LNCAP (cell line): ENCODE results near the gene PDE6A.

Experiments
- CTCF ChIP-seq: fragments of 450-650 bp; IDR thresholded peaks from 2 replicates; pipeline ENCODE4 v1.5.1; 2017; ENCODE audit warnings: mild to moderate bottlenecking

The PDE6A gene

GRCh38 chr5:149857499-149857898, 87.1 kb downstream of the PDE6A start:
- no peak for TF ChIP-seq CTCF

GRCh38 chr5:149855366-149855765, 89.2 kb downstream of the PDE6A start:
- no peak for TF ChIP-seq CTCF

- TF ChIP-seq CTCF: no peak
Observed at GRCh38 chr5:149854866-149855265, 89.7 kb downstream of the PDE6A start.

GRCh38 chr5:149853701-149854100, 90.9 kb downstream of the PDE6A start:
- no peak for TF ChIP-seq CTCF

GRCh38 chr5:149853331-149853648, 91.3 kb downstream of the PDE6A start:
- TF ChIP-seq CTCF: peak; percentile 42; the same call in 1 of the 2 replicates

- peak; percentile 95 for TF ChIP-seq CTCF
Observed at GRCh38 chr5:149852641-149853330, 91.8 kb downstream of the PDE6A start.

- no peak for TF ChIP-seq CTCF
Observed at GRCh38 chr5:149851211-149851610, 93.4 kb downstream of the PDE6A start.
